GM12892 (cell line): ENCODE measurements around the gene NRXN2.
"Not testable (repeated sequence)": the region's sequence is repeated elsewhere in the genome, so short reads cannot be mapped to it uniquely, and the experiment has no call there.

ENCODE experiments used
- POLR2A ChIP-seq: IDR thresholded peaks from 2 replicates; pipeline ENCODE4 v1.6.1; 2011; ENCODE audit warnings: low read depth, low read length, control low read depth
- POLR2AphosphoS5 ChIP-seq: IDR thresholded peaks from 2 replicates; pipeline ENCODE4 v1.6.1; 2011; ENCODE audit warnings: low read depth, low read length, control low read depth

DNA sequence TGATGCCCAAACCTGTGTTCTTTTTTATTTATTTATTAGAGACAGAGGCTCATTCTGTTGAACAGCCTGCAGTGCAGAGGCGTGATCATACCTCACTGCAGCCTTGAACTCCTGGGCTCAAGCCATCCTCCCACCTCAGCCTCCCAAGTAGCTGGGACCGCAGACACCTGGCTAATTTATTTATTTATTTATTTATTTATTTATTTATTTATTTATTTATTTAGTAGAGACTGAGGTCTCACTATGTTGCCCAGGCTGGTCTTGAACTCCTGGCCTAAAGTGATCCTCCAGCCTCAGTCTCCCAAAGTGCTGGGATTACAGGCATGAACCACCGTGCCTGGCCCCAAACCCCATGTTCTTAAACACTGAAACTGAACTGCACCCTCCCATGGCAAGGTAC is 161.6 kb downstream of the NRXN2 start:
- not testable (repeated sequence) for TF ChIP-seq POLR2A, POLR2AphosphoS5
